Motor neuron (in vitro differentiated cells): Measurements from ENCODE around the gene NINJ2. TPM values are rescaled to one million over a fixed set of nuclear protein-coding genes. Genes with fewer than 3 reads are reported as not detected.
"Not testable (repeated sequence)": the region's sequence is repeated elsewhere in the genome, so short reads cannot be mapped to it uniquely, and the experiment has no call there.

ENCODE experiments used
- ATAC-seq, 8 experiments: fragments of 200-7000 bp; cut with Tn5 transposase; replicated peaks in 6 of 8; 2 replicates each; pipeline ENCODE4 v1.8.0; 2021; ENCODE audit warnings: mild to moderate bottlenecking in 8 of 8, moderate library complexity in 8 of 8
- H3K27ac ChIP-seq, 2 donors: fragments of 250-450 bp; sonication (Bioruptor Pico); 2 replicates each; pipeline ENCODE4 v1.9.0; 2021; ENCODE audit warnings: antibody characterized with exemption in 2 of 2, mild to moderate bottlenecking in 2 of 2, moderate library complexity in 1 of 2
- H3K4me1 ChIP-seq, 2 donors: fragments of 250-450 bp; sonication (Bioruptor Pico); replicated peaks in 1 of 2; 2 replicates each; pipeline ENCODE4 v1.6.1; 2021; ENCODE audit warnings: antibody characterized with exemption in 2 of 2, mild to moderate bottlenecking in 2 of 2, moderate library complexity in 1 of 2
- H3K4me3 ChIP-seq, 5 donors: fragments of 250-450 bp; sonication (Bioruptor Pico); 2 replicates each; pipeline ENCODE4 v1.9.0; 2021; ENCODE audit warnings: antibody characterized with exemption in 5 of 5, mild to moderate bottlenecking in 5 of 5, moderate library complexity in 4 of 5
- WGBS, 10 experiments: fragments of 450-650 bp; shearing (Covaris generic); methylation state at CpG; one replicate each; pipeline ENCODE4 v1.0.0; 2022; 5-methylcytosine and 5-hydroxymethylcytosine counted together
- in situ Hi-C, 9 experiments: fragments of 400-800 bp; cut with MboI; loops; one replicate each; pipeline ENCODE4 v1.15.0; 2021; ENCODE audit warnings: low sequenced_read_pairs in 9 of 9, low pct_unique_long_range_greater_than_20kb in 2 of 9; ENCODE audit not compliant: unreplicated experiment in 9 of 9
- total RNA-seq, 8 experiments: library from RNA; unstranded; fragments of 300-600 nt; gene quantifications; 2 replicates each; pipeline versions ENCODE4 v1.2.3 to v1.2.4, GENCODE V29; 2022

Gene NINJ2
- total RNA-seq, 8 experiments from 2014 or later, result 0.21 to 4.5 (median 0.54) TPM; not detected in 1

- in situ Hi-C loops, result no loop called here
- no peak for ATAC-seq
- Histone ChIP-seq H3K27ac (no peak overlapping the region), H3K4me3 (peak overlapping the region in 2 of 5 donors; percentile 32 to 35), H3K4me1 (peaks cover 3 to 4% of the 10 kb centered on the region in 2 donors)
- 47 to 100% (median 76%) methylated on average over 3 to 17 of the region's 33 CpGs; no CpG with 5 or more reads in 2 of the 10 experiments for WGBS, 10 experiments
These were observed 19.6 kb downstream of the NINJ2 start for GRCh38 chr12:643475-644302.

GRCh38 chr12:642633-643474, 20.4 kb downstream of the NINJ2 start:
- Histone ChIP-seq H3K27ac (peak overlapping the region in 1 of 2 donors; percentile 67), H3K4me3 (peak overlapping the region; percentile 25 to 36 (median 32)), H3K4me1 (peaks cover 3 to 4% of the 10 kb centered on the region in 2 donors)
- WGBS, 10 experiments, result 0 to 5% methylated on average over 4 of the region's 95 CpGs; no CpG with 5 or more reads in 8 of the 10 experiments
- peak; percentile 55 to 92 (median 86) for ATAC-seq
- in situ Hi-C loops, result no loop called here

GRCh38 chr12:641321-641720, 21.9 kb downstream of the NINJ2 start:
- 90 to 100% (median 100%) methylated on average over 1 to 6 of the region's 11 CpGs; no CpG with 5 or more reads in 5 of the 10 experiments for WGBS, 10 experiments
- H3K4me3 ChIP-seq, H3K27ac ChIP-seq, H3K4me1 ChIP-seq, in situ Hi-C loops, ATAC-seq: not testable (repeated sequence)

- H3K4me3 ChIP-seq, result no peak overlapping the region
- 20 to 100% (median 100%) methylated on average over 1 to 3 of the region's 3 CpGs; no CpG with 5 or more reads in 3 of the 10 experiments for WGBS, 10 experiments
- H3K27ac ChIP-seq, result no peak overlapping the region
- in situ Hi-C loops, result no loop called here
- no peak for ATAC-seq
- peaks cover 3 to 4% of the 10 kb centered on the region in 2 donors for H3K4me1 ChIP-seq
These were observed 22.5 kb downstream of the NINJ2 start for GRCh38 chr12:640773-641172.

- H3K27ac ChIP-seq, result no peak overlapping the region
- H3K4me3 ChIP-seq, result no peak overlapping the region
- no peak for ATAC-seq
- in situ Hi-C loops, result no loop called here
- H3K4me1 ChIP-seq, result peaks cover 3 to 4% of the 10 kb centered on the region in 2 donors
- 60 to 100% (median 90%) methylated on average over 1 to 5 of the region's 5 CpGs for WGBS, 10 experiments
These were observed 23.3 kb downstream of the NINJ2 start for GRCh38 chr12:639988-640387.

- no peak for ATAC-seq
These were observed 23.7 kb downstream of the NINJ2 start for GRCh38 chr12:639566-639965.

GRCh38 chr12:638953-639557, 24.2 kb downstream of the NINJ2 start:
- Histone ChIP-seq H3K4me3 (no peak overlapping the region), H3K27ac (no peak overlapping the region), H3K4me1 (peaks cover 3 to 4% of the 10 kb centered on the region in 2 donors)
- WGBS, 10 experiments, result 55 to 100% (median 90%) methylated on average over 1 to 3 of the region's 3 CpGs; no CpG with 5 or more reads in 1 of the 10 experiments
- in situ Hi-C loops, result no loop called here
- no peak for ATAC-seq

More at GRCh38 chr12:639566-639965, 23.7 kb downstream of the NINJ2 start:
- H3K4me3 ChIP-seq, result no peak overlapping the region
- H3K27ac ChIP-seq, result no peak overlapping the region
- peaks cover 3 to 4% of the 10 kb centered on the region in 2 donors for H3K4me1 ChIP-seq
- in situ Hi-C loops, result no loop called here
- 75 to 100% (median 96%) methylated on average over 2 to 4 of the region's 5 CpGs; no CpG with 5 or more reads in 4 of the 10 experiments for WGBS, 10 experiments

- in situ Hi-C loops, result no loop called here
- 73 to 100% (median 95%) methylated on average over 1 to 4 of the region's 4 CpGs; no CpG with 5 or more reads in 1 of the 10 experiments for WGBS, 10 experiments
- no peak overlapping the region for H3K27ac ChIP-seq
These were observed 26.6 kb downstream of the NINJ2 start for GRCh38 chr12:636632-637031.

GRCh38 chr12:633731-634130, 29.5 kb downstream of the NINJ2 start:
- WGBS, 10 experiments, result 20 to 80% (median 20%) methylated on average over 1 to 2 of the region's 2 CpGs; no CpG with 5 or more reads in 7 of the 10 experiments
- ATAC-seq, result no peak
- peaks cover 0 to 5% of the 10 kb centered on the region in 2 donors for H3K4me1 ChIP-seq
- H3K4me3 ChIP-seq, result no peak overlapping the region
- H3K27ac ChIP-seq, result no peak overlapping the region
- in situ Hi-C loops, result no loop called here

More at GRCh38 chr12:636632-637031, 26.6 kb downstream of the NINJ2 start:
- H3K4me1 ChIP-seq, result peaks cover 0 to 5% of the 10 kb centered on the region in 2 donors
- no peak overlapping the region for H3K4me3 ChIP-seq
- ATAC-seq, result no peak

GRCh38 chr12:632102-632696, 31.0 kb downstream of the NINJ2 start:
- H3K4me3 ChIP-seq, result no peak overlapping the region
- peaks cover 0 to 5% of the 10 kb centered on the region in 2 donors for H3K4me1 ChIP-seq
- 0 to 21% (median 6%) methylated on average over 1 to 6 of the region's 7 CpGs; no CpG with 5 or more reads in 2 of the 10 experiments for WGBS, 10 experiments
- H3K27ac ChIP-seq, result no peak overlapping the region
- peak; percentile 24 to 96 (median 64) for ATAC-seq
- in situ Hi-C loops, result no loop called here

GRCh38 chr12:630656-631632, 32.3 kb downstream of the NINJ2 start:
- in situ Hi-C loops, result no loop called here
- no peak overlapping the region for H3K4me3 ChIP-seq
- no peak overlapping the region for H3K27ac ChIP-seq
- WGBS, 10 experiments, result 83 to 100% (median 93%) methylated on average over 3 to 20 of the region's 45 CpGs
- peak in 1 of 8 experiments; percentile 88 for ATAC-seq
- peaks cover 0 to 5% of the 10 kb centered on the region in 2 donors for H3K4me1 ChIP-seq
